Activated B cell treated with CpG ODN at 0.5 μM for 24 hours (primary cell): ENCODE measurements around the gene AOPEP. TPM values are rescaled to one million over a fixed set of nuclear protein-coding genes. Genes with fewer than 3 reads are reported as not detected.

Experiments used
- ATAC-seq: fragments of 200-7000 bp; cut with Tn5 transposase; one replicate; pipeline ENCODE4 v1.10.0; 2021; ENCODE audit warnings: low read depth, mild to moderate bottlenecking, moderate library complexity
- CTCF ChIA-PET: fragments of 350-600 bp; sonication (Branson Sonifier 250); formaldehyde crosslinking; loops from one replicate; lab custom pipeline; 2021; ENCODE audit warnings: antibody characterized with exemption; lab: Charles Lee
- POLR2A ChIA-PET: fragments of 350-600 bp; sonication (Branson Sonifier 250); formaldehyde crosslinking; loops from one replicate; lab custom pipeline; 2021; ENCODE audit warnings: antibody characterized with exemption; lab: Charles Lee
- DNase-seq: peaks from one replicate; pipeline ENCODE4 v3.0.0; 2022
- H3K27ac Mint-ChIP-seq: one replicate; pipeline ENCODE4 v1.8.0; 2020; ENCODE audit warnings: mixed read lengths
- H3K27me3 Mint-ChIP-seq: one replicate; pipeline ENCODE4 v1.8.0; 2021; ENCODE audit warnings: mixed read lengths
- H3K36me3 Mint-ChIP-seq: one replicate; pipeline ENCODE4 v1.8.0; 2021; ENCODE audit warnings: low read depth, mixed read lengths
- H3K4me1 Mint-ChIP-seq: one replicate; pipeline ENCODE4 v1.8.0; 2021; ENCODE audit warnings: mixed read lengths
- H3K4me3 Mint-ChIP-seq: one replicate; pipeline ENCODE4 v1.8.0; 2020; ENCODE audit warnings: mild to moderate bottlenecking, mixed read lengths
- H3K9me3 Mint-ChIP-seq: one replicate; pipeline ENCODE4 v1.8.0; 2020; ENCODE audit warnings: mixed read lengths
- CTCF ChIP-seq: fragments of 200-600 bp; IDR thresholded peaks from one replicate; pipeline ENCODE4 v1.8.0; 2022; ENCODE audit warnings: antibody characterized with exemption, mild to moderate bottlenecking
- intact Hi-C: fragments of 100-400 bp; cut with micrococcal nuclease; formaldehyde crosslinking; loops from one replicate; pipeline ENCODE4 v1.15.1; 2024
- total RNA-seq: library from RNA; stranded (reverse); gene quantifications from 2 replicates; pipeline ENCODE4 v1.2.3, GENCODE V29; 2022

AOPEP gene
- total RNA-seq, 1 donor from 2014 or later = 20.4 TPM

DNA sequence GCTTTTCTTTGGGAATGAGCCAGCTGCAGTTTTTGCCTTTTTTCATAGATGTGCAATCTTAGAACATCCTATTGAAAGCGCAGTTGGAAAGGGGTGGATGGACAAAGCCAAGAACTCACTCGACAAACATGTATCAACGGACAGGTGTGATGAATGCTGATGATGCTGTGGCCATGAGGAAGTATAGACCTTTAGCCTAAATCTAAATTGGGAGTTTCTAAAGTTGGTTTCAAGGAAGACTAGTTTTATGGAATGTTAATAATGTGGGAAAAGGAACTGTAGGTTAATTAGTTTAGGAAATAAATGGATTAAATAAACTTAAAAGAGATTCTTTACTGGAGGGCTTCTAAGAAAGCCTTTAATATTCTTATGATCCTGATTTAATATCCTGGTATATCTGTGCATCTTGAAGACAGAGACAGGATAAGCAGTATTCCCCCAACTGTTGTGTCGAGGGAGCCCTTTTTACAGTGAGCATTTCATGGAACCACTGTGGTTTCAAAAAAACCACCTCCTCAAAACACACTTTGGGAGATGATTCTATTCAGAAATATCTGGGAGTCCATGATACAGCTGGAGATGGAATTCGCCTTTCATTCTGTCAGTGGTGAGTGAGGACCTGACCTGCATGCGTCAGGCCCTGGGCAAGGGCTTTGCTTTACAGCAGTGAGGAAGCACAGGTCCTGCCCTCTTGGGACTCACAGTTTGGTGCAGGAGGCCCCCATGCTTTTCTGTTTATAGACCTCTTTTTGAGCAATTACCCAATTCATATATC, 82.6 kb downstream of the AOPEP start:
- H3K9me3 Mint-ChIP-seq = no peaks in the 10 kb centered on the region
- H3K27ac Mint-ChIP-seq = no peak overlapping the region
- ATAC-seq = no peak
- DNase-seq = no peak
- H3K4me1 Mint-ChIP-seq = peaks cover 13% of the 10 kb centered on the region
- no peak overlapping the region for H3K4me3 Mint-ChIP-seq
- POLR2A ChIA-PET = no interaction called here
- no peaks in the 10 kb centered on the region for H3K27me3 Mint-ChIP-seq
- no peak for TF ChIP-seq CTCF
- intact Hi-C loops = no loop called here
- H3K36me3 Mint-ChIP-seq = peaks cover 39% of the 10 kb centered on the region
- CTCF ChIA-PET = no interaction called here

- no peak overlapping the region for H3K27ac Mint-ChIP-seq
- TF ChIP-seq CTCF = no peak
- ChIA-PET CTCF (no interaction called here), POLR2A (no interaction called here)
- no peaks in the 10 kb centered on the region for H3K27me3 Mint-ChIP-seq
- H3K4me1 Mint-ChIP-seq = peaks cover 13% of the 10 kb centered on the region
- H3K4me3 Mint-ChIP-seq = no peak overlapping the region
- no peak for DNase-seq
- H3K9me3 Mint-ChIP-seq = no peaks in the 10 kb centered on the region
- intact Hi-C loops = no loop called here
- peaks cover 36% of the 10 kb centered on the region for H3K36me3 Mint-ChIP-seq
- no peak for ATAC-seq
Measured at GRCh38 chr9:94809778-94810177, 83.3 kb downstream of the AOPEP start.

DNA sequence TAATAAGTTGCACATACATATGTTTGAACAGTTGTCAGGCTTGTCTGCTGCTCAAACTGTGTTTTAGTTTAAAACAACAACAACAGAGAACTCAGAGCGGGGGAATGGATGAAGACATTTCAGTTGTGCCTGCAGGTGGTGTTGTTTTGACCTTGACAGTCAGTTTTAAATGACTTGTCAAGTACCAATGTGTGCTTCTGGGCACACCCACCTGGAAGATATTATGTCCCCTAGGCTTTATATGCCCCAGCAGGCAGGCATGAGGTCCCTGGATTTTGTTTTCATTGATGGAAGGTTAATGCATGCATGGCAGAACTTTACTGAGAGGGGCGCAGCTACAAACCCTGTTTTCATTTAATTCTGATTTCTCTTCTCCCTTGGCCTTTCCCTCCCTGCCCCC, 84.6 kb downstream of the AOPEP start:
- Mint-ChIP-seq H3K27me3 (no peaks in the 10 kb centered on the region), H3K9me3 (no peaks in the 10 kb centered on the region), H3K27ac (no peak overlapping the region), H3K4me1 (peaks cover 7% of the 10 kb centered on the region), H3K36me3 (peaks cover 32% of the 10 kb centered on the region), H3K4me3 (no peak overlapping the region)
- DNase-seq (no peak), ATAC-seq (no peak)
- intact Hi-C loops = no loop called here
- ChIA-PET POLR2A (no interaction called here), CTCF (no interaction called here)
- no peak for TF ChIP-seq CTCF

GRCh38 chr9:94812343-94812742, 85.8 kb downstream of the AOPEP start:
- POLR2A ChIA-PET = no interaction called here
- no peak overlapping the region for H3K27ac Mint-ChIP-seq

DNA sequence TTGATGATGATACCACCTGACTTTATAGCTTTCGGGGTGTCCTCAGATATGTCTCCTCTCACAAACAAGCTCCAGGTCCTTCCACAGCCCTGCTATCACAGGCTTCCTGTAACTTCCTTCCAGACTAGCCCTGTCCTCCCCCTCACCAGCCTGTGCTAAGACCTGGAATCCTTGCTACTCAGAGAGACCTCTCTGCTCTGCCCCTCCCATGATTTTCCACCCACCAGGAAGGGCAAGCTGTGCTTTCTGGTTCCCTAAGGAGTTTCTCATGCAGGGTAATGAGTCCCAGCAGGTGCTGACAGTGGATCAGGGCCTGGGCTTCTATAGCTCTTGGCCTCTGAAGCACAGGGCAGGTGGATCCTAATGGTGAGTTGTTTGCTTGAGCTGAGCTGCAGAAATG, 86.9 kb downstream of the AOPEP start:
- ATAC-seq (no peak), DNase-seq (no peak)
- Mint-ChIP-seq H3K4me1 (no peaks in the 10 kb centered on the region), H3K27me3 (no peaks in the 10 kb centered on the region), H3K36me3 (peaks cover 29% of the 10 kb centered on the region), H3K9me3 (no peaks in the 10 kb centered on the region), H3K4me3 (no peak overlapping the region), H3K27ac (no peak overlapping the region)
- no peak for TF ChIP-seq CTCF
- POLR2A ChIA-PET = no interaction called here
- intact Hi-C loops = no loop called here
- CTCF ChIA-PET = no interaction called here

More at GRCh38 chr9:94812343-94812742, 85.8 kb downstream of the AOPEP start:
- CTCF ChIA-PET = no interaction called here
- Mint-ChIP-seq H3K27me3 (no peaks in the 10 kb centered on the region), H3K36me3 (peaks cover 32% of the 10 kb centered on the region), H3K9me3 (no peaks in the 10 kb centered on the region), H3K4me1 (no peaks in the 10 kb centered on the region), H3K4me3 (no peak overlapping the region)
- DNase-seq = no peak
- ATAC-seq = no peak
- no peak for TF ChIP-seq CTCF
- intact Hi-C loops = no loop called here
